K562 (cell line): ENCODE results near the gene ADAM19. TPM values are rescaled to one million over a fixed set of nuclear protein-coding genes. Genes with fewer than 3 reads are reported as not detected.
A peak's percentile ranks its signal among the peaks of the same experiment; 100 is the strongest.

ENCODE experiments used
- ATAC-seq: fragments of 200-7000 bp; cut with Tn5 transposase; 3 replicates; pipeline ENCODE4 v1.9.1; 2020; ENCODE audit warnings: moderate library complexity
- BruUV-seq: library from RNA; stranded (reverse); fragments of 400-500 nt; replicated peaks from 2 replicates; lab custom pipeline; 2021; lab: Mats Ljungman, UMichigan
- CTCF ChIA-PET: fragments of 300-600 bp; formaldehyde crosslinking; extraction: SDS; loops from one replicate; lab custom pipeline; 2021; ENCODE audit warnings: low intra/inter-chr PET ratio; lab: Yijun Ruan, JAX
- POLR2A ChIA-PET: fragments of 300-600, 350-650 bp; sonication (Branson Sonifier 250); formaldehyde crosslinking; extraction: SDS; loops from one replicate; lab custom pipeline; 2021; ENCODE audit warnings: antibody characterized with exemption, inconsistent platforms; lab: Yijun Ruan, JAX
- DNase-seq, 4 experiments: peaks; one replicate each; pipeline versions ENCODE4 v3.0.0 to v3.0.0-alpha.2; 2011 to 2018; ENCODE audit warnings: low spot score in 3 of 4, mixed read lengths in 3 of 4; ENCODE audit errors: extremely low read depth in 1 of 4
- FAIRE-seq: peaks from 2 replicates; lab custom pipeline; 2011; peaks lifted over from hg19 to GRCh38; lab: Jason Lieb, UNC
- H2AFZ ChIP-seq: 2 replicates; pipeline ENCODE4 v1.6.0; 2011; ENCODE audit warnings: low read depth, low read length, control low read depth, inconsistent platforms
- H3K27ac ChIP-seq: fragments of 200-600 bp; 3 replicates; pipeline ENCODE4 v1.8.0; 2011; ENCODE audit warnings: low read depth, mild to moderate bottlenecking, control low read depth, inconsistent platforms, low read length, moderate library complexity, mixed read lengths; ENCODE audit errors: extremely low read depth
- H3K27me3 ChIP-seq, 2 experiments: fragments of 300-600 bp in 1 of 2; 2 replicates in 1 of 2; 3 replicates in 1 of 2; pipeline versions ENCODE4 v1.6.0 to v1.8.0; 2011; ENCODE audit warnings: inconsistent platforms in 2 of 2, low read length in 2 of 2, mild to moderate bottlenecking in 1 of 2, mixed read lengths in 1 of 2, moderate library complexity in 1 of 2; ENCODE audit not compliant: control insufficient read depth in 2 of 2, insufficient read depth in 2 of 2
- H3K36me3 ChIP-seq: fragments of 300-600 bp; 3 replicates; pipeline ENCODE4 v1.8.0; 2011; ENCODE audit warnings: mild to moderate bottlenecking, low read length, inconsistent platforms; ENCODE audit not compliant: control insufficient read depth, insufficient read depth
- H3K4me1 ChIP-seq, 2 experiments: fragments of 200-600 bp in 1 of 2; replicated peaks in 1 of 2; 2 replicates in 1 of 2; 3 replicates in 1 of 2; pipeline versions ENCODE4 v1.5.1 to v1.8.0; 2011; ENCODE audit warnings: inconsistent platforms in 2 of 2, low read length in 2 of 2, mild to moderate bottlenecking in 1 of 2, mixed read lengths in 1 of 2, moderate library complexity in 1 of 2; ENCODE audit not compliant: control insufficient read depth in 2 of 2, insufficient read depth in 2 of 2
- H3K4me2 ChIP-seq: 2 replicates; pipeline ENCODE4 v1.6.1; 2011; ENCODE audit warnings: low read length, control low read depth, inconsistent platforms, mixed read lengths; ENCODE audit not compliant: insufficient read depth
- H3K4me3 ChIP-seq: fragments of 200-600 bp; sonication (generic), shearing (Covaris generic); 2 replicates; pipeline ENCODE4 v1.5.1; 2016; ENCODE audit warnings: control low read depth, inconsistent platforms
- H3K79me2 ChIP-seq: fragments of 200-600 bp; 3 replicates; pipeline ENCODE4 v1.8.0; 2011; ENCODE audit warnings: low read length, inconsistent platforms; ENCODE audit not compliant: control insufficient read depth, insufficient read depth
- H3K9ac ChIP-seq, 2 experiments: 2 replicates each; pipeline versions ENCODE4 v1.6.0 to v1.6.1; 2011; ENCODE audit warnings: low read depth in 2 of 2, low read length in 2 of 2, control low read depth in 1 of 2, inconsistent platforms in 1 of 2, mild to moderate bottlenecking in 1 of 2, mixed read lengths in 1 of 2; ENCODE audit not compliant: insufficient read depth in 1 of 2
- H3K9me1 ChIP-seq: one replicate; pipeline ENCODE4 v1.6.0; 2011; ENCODE audit warnings: inconsistent platforms, mild to moderate bottlenecking, low read length, moderate library complexity; ENCODE audit not compliant: control insufficient read depth, insufficient read depth
- H3K9me3 ChIP-seq: replicated peaks from 2 replicates; pipeline ENCODE4 v1.5.1; 2011; ENCODE audit warnings: low read depth, low read length, inconsistent platforms; ENCODE audit not compliant: control insufficient read depth, insufficient read depth
- H4K20me1 ChIP-seq: replicated peaks from 2 replicates; pipeline ENCODE4 v1.6.1; 2011; ENCODE audit warnings: low read length, inconsistent platforms, mixed read lengths; ENCODE audit not compliant: control insufficient read depth, insufficient read depth
- ARNT ChIP-seq, 2 experiments: fragments of 450-650 bp; IDR thresholded peaks; 2 replicates each; pipeline ENCODE4 v1.6.1; 2016; ENCODE audit warnings: mild to moderate bottlenecking in 1 of 2
- DEAF1 ChIP-seq: fragments of 450-650 bp; formaldehyde crosslinking; IDR thresholded peaks from 2 replicates; pipeline ENCODE4 v1.4.0; 2020; ENCODE audit warnings: mild to moderate bottlenecking, moderate library complexity
- JUND ChIP-seq, 2 experiments: IDR thresholded peaks; 2 replicates in 1 of 2; 3 replicates in 1 of 2; pipeline ENCODE4 v1.6.1; 2011; ENCODE audit warnings: borderline replicate concordance in 2 of 2, low read depth in 2 of 2, low read length in 2 of 2, improper control_type of control experiment in 1 of 2, missing biosample characterization in 1 of 2, missing genetic modification characterization in 1 of 2, missing genetic modification reagents in 1 of 2
- NFE2L1 ChIP-seq: fragments of 450-650 bp; IDR thresholded peaks from 2 replicates; pipeline ENCODE4 v1.6.1; 2016; ENCODE audit warnings: missing genetic modification characterization, low read depth, mild to moderate bottlenecking, missing compliant biosample characterization, moderate library complexity, borderline replicate concordance
- NFIX ChIP-seq: fragments of 250-450 bp; sonication (Bioruptor Pico); IDR thresholded peaks from 2 replicates; pipeline ENCODE4 v1.4.0; 2020; ENCODE audit warnings: low read depth, mild to moderate bottlenecking, moderate library complexity
- SAFB2 ChIP-seq: fragments of 200-400 bp; formaldehyde crosslinking; IDR thresholded peaks from 2 replicates; pipeline ENCODE4 v1.6.1; 2018; ENCODE audit warnings: borderline replicate concordance, low read length, low read depth, moderate library complexity; ENCODE audit not compliant: severe bottlenecking
- TSC22D4 ChIP-seq: fragments of 450-650 bp; IDR thresholded peaks from 2 replicates; pipeline ENCODE4 v1.6.1; 2016; ENCODE audit warnings: missing genetic modification characterization, missing biosample characterization, control low read depth
- ZNF407 ChIP-seq: fragments of 450-650 bp; IDR thresholded peaks from 2 replicates; pipeline ENCODE4 v1.6.1; 2016; ENCODE audit warnings: low read depth
- WGBS: fragments of 100-300 bp; shearing (Covaris generic); methylation state at CpG from one replicate; pipeline ENCODE4 v1.1.6; 2016; ENCODE audit warnings: low coverage, mixed read lengths; ENCODE audit not compliant: insufficient coverage; ENCODE audit errors: missing lambda C conversion rate; 5-methylcytosine and 5-hydroxymethylcytosine counted together
- in situ Hi-C: fragments of 300-500 bp; cut with MboI; formaldehyde crosslinking; loops from 4 replicates; pipeline ENCODE4 v1.15.0; 2018; ENCODE audit warnings: inconsistent platforms, mixed read lengths
- intact Hi-C: fragments of 100-400 bp; cut with micrococcal nuclease; formaldehyde crosslinking; loops from 2 replicates; pipeline ENCODE4 v1.14.2; 2022
- polyA plus RNA-seq, 8 experiments: library from polyadenylated mRNA; depleted of rRNA in 4 of 8; stranded (reverse) in 5 of 8; unstranded in 3 of 8; fragments of >200 nt; fragmentation: Nextera tagmentation in 2 of 8; fragmentation: Illumina TruSeq in 1 of 8; extraction: Ambion mirVana in 2 of 8; extraction: Trizol in 1 of 8; gene quantifications; 2 replicates each; pipeline versions ENCODE4 v1.2.1 to v1.2.3, GENCODE V29; 2011 to 2014; ENCODE audit warnings: inconsistent platforms in 1 of 8, missing spikeins in 1 of 8
- total RNA-seq, 7 experiments: library from RNA; depleted of rRNA in 6 of 7; stranded (reverse); fragments of >200 nt in 6 of 7; fragmentation: Illumina TruSeq in 2 of 7; extraction: Trizol in 2 of 7; gene quantifications; 2 replicates each; pipeline versions ENCODE4 v1.2.1 to v1.2.3, GENCODE V29; 2011 to 2021; ENCODE audit warnings: low replicate concordance in 1 of 7

ADAM19 gene
- total and polyA plus RNA-seq, 9 of the 15 experiments (the other 6 are each of a cell fraction or from before 2014, with no cell fraction given), result 0.11 to 1.1 (median 0.43) TPM

GRCh38 chr5:157476702-157477408, 98.7 kb downstream of the ADAM19 start:
- FAIRE-seq, result peak; percentile 94
- in situ Hi-C loops, result loop anchor here (5.0 to 10.0 kb wide), 2 partner anchors 135 to 232 kb away; no protein-coding TSS in a partner anchor
- ATAC-seq, result peak; percentile 95
- peak; percentile 70 to 75 (median 72) for DNase-seq
- no TSS peak for BruUV-seq
- Histone ChIP-seq H3K27ac (no peak overlapping the region), H3K4me1 (no peaks in the 10 kb centered on the region; a peak in 1 of 5 replicates), H3K9me3 (no peaks in the 10 kb centered on the region), H3K36me3 (no peaks in the 10 kb centered on the region), H3K27me3 (peaks cover 0 to 25% of the 10 kb centered on the region in 2 experiments; a peak in 3 of 5 replicates), H3K4me3 (no peak overlapping the region), H3K9ac (no peak overlapping the region), H4K20me1 (no peaks in the 10 kb centered on the region), H3K79me2 (no peaks in the 10 kb centered on the region), H3K9me1 (no peaks in the 10 kb centered on the region), H2AFZ (no peak overlapping the region), H3K4me2 (no peak overlapping the region)
- 24% methylated on average over 7 of the region's 7 CpGs for WGBS
- ChIA-PET CTCF (interaction anchor here (0.6 to 2.1 kb wide), 7 partner anchors 45 to 242 kb away, joined by 3 to 12 read pairs (median 4); no protein-coding TSS in a partner anchor), POLR2A (no interaction called here)
- intact Hi-C loops, result loop anchor here (1.0 to 5.0 kb wide), 7 partner anchors 44 to 328 kb away; partner anchors contain the start of gene LSM11
- TF ChIP-seq TSC22D4 (tag) (no peak), JUND (IDR thresholded peaks at IDR 0.05; ENCODE audit: borderline replicate concordance, low read depth, low read length) (peak; percentile 47; the same call in 1 of the 2 replicates), JUND (tag; IDR thresholded peaks at IDR 0.05; ENCODE audit: borderline replicate concordance, low read depth, low read length) (no peak; the same call in 2 of the 3 replicates), DEAF1 (CRISPR knock-in tag) (peak; percentile 83), NFIX (CRISPR knock-in tag) (no peak), SAFB2 (no peak), ARNT (IDR thresholded peaks at IDR 0.05) (peak in 1 of 2 experiments; percentile 19; a peak in 1 of 4 replicates), ZNF407 (no peak), NFE2L1 (tag) (no peak)
